Body of pancreas (tissue), 4 donors: Measurements from ENCODE around the gene SRMS. TPM values are rescaled to one million over a fixed set of nuclear protein-coding genes. Genes with fewer than 3 reads are reported as not detected.

Source experiments
- ATAC-seq: fragments of 150-250 bp; one replicate; pipeline ENCODE4 v1.9.1; 2016
- DNase-seq, 4 donors: peaks; one replicate each; pipeline ENCODE4 v3.0.0-alpha.2; 2019
- H3K27ac ChIP-seq, 4 donors: fragments of 200-600 bp; sonication (generic); 1 replicate in 3 of 4; 2 replicates in 1 of 4; pipeline versions ENCODE4 v1.5.1 to v1.6.1; 2016 to 2019; ENCODE audit warnings: mild to moderate bottlenecking in 1 of 4, mixed read lengths in 1 of 4, moderate library complexity in 1 of 4
- H3K27me3 ChIP-seq, 2 donors: fragments of 200-600 bp; sonication (generic); one replicate each; pipeline ENCODE4 v1.6.0; 2016; ENCODE audit warnings: mild to moderate bottlenecking in 1 of 2
- H3K36me3 ChIP-seq, 2 donors: fragments of 200-600 bp; sonication (generic); replicated peaks in 1 of 2; 2 replicates each; pipeline ENCODE4 v1.5.1; 2016; ENCODE audit warnings: low read depth in 2 of 2; ENCODE audit not compliant: insufficient read depth in 1 of 2
- H3K4me1 ChIP-seq: fragments of 200-600 bp; sonication (generic); one replicate; pipeline ENCODE4 v1.6.0; 2016
- H3K4me3 ChIP-seq, 2 donors: fragments of 200-600 bp; sonication (generic); 1 replicate in 1 of 2; 2 replicates in 1 of 2; pipeline ENCODE4 v1.5.1; 2016 to 2019
- H3K9me3 ChIP-seq, 3 donors: fragments of 200-600 bp; sonication (generic); 1 replicate in 2 of 3; 2 replicates in 1 of 3; pipeline ENCODE4 v1.5.1; 2016
- POLR2A ChIP-seq, 3 donors: fragments of 450-650 bp; IDR thresholded peaks; one replicate each; pipeline ENCODE4 v1.6.1; 2016; ENCODE audit warnings: antibody characterized with exemption in 3 of 3, mild to moderate bottlenecking in 2 of 3
- WGBS, 2 donors: methylation state at CpG; one replicate each; pipeline ENCODE4 v1.1.5; 2017; 5-methylcytosine and 5-hydroxymethylcytosine counted together
- intact Hi-C: fragments of 100-400 bp; cut with DNase I; formaldehyde crosslinking; loops from one replicate; pipeline ENCODE4 v1.15.1; 2023
- total RNA-seq, 2 donors: library from RNA; depleted of rRNA; stranded (reverse); fragments of >200 nt; gene quantifications; one replicate each; pipeline ENCODE4 v1.1.0, GENCODE V29; 2016
- TF ChIP-seq, protein P1 (sequence below), 7 experiments: fragments of 450-650 bp in 4 of 7; fragments of 200-600 bp in 3 of 7; sonication (generic) in 3 of 7; IDR thresholded peaks; one replicate each; pipeline ENCODE4 v1.5.1; 2016 to 2019; ENCODE audit warnings: antibody characterized with exemption in 7 of 7

Gene SRMS
- total RNA-seq, 2 donors from 2014 or later: not detected

DNA sequence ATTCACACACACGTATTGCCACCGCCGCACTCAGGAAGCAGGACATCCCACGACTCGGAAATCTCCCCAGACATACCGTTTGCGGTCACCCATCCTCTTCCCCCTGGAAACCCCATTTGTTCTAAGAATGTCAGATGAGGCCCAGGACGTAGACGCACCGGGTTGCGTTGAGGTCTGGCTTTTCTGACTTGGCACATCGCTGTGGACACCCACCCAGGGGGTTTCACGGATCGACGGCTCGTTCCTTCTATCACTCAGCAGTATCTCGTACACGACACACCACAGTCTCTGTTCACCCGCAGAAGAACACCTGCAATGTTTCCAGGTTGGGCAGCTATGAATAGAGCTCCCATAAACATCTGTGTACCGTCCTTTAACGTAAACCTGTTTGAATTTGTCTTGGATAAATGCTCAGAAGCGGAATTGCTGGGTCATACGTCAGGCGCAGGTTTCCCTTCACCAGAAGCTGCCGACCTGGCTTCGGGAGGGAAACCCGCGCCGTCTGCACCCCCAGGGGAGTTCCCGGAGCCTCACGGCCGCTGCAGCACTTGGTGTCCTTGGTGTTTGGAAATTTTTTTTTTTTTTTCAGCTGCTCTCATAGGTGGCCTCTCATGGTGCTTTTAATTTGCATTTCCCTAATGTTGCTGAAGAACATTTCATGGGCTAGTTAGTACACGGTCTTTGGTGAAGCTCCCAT lies 39.3 kb downstream of the SRMS start:
- Histone ChIP-seq H3K27ac (no peak overlapping the region), H3K4me3 (no peak overlapping the region), H3K9me3 (peaks cover 0 to 13% (median 0%) of the 10 kb centered on the region in 3 donors), H3K36me3 (no peaks in the 10 kb centered on the region), H3K4me1 (no peaks in the 10 kb centered on the region), H3K27me3 (peaks cover 0 to 10% of the 10 kb centered on the region in 2 donors)
- DNase-seq: no peak
- TF ChIP-seq, protein P1, sequence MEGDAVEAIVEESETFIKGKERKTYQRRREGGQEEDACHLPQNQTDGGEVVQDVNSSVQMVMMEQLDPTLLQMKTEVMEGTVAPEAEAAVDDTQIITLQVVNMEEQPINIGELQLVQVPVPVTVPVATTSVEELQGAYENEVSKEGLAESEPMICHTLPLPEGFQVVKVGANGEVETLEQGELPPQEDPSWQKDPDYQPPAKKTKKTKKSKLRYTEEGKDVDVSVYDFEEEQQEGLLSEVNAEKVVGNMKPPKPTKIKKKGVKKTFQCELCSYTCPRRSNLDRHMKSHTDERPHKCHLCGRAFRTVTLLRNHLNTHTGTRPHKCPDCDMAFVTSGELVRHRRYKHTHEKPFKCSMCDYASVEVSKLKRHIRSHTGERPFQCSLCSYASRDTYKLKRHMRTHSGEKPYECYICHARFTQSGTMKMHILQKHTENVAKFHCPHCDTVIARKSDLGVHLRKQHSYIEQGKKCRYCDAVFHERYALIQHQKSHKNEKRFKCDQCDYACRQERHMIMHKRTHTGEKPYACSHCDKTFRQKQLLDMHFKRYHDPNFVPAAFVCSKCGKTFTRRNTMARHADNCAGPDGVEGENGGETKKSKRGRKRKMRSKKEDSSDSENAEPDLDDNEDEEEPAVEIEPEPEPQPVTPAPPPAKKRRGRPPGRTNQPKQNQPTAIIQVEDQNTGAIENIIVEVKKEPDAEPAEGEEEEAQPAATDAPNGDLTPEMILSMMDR (IDR thresholded peaks at IDR 0.05): no peak
- no peak for TF ChIP-seq POLR2A (IDR thresholded peaks at IDR 0.05)
- intact Hi-C loops: no loop called here
- WGBS, 2 donors: 68 to 78% methylated on average over 33 of the region's 33 CpGs
- no peak for ATAC-seq

- ATAC-seq (no peak), DNase-seq (no peak)
- intact Hi-C loops: no loop called here
- Histone ChIP-seq H3K27me3 (peaks cover 0 to 5% of the 10 kb centered on the region in 2 donors), H3K4me3 (no peak overlapping the region), H3K36me3 (no peaks in the 10 kb centered on the region), H3K4me1 (no peaks in the 10 kb centered on the region), H3K9me3 (peaks cover 0 to 13% (median 0%) of the 10 kb centered on the region in 3 donors), H3K27ac (no peak overlapping the region)
- 82 to 93% methylated on average over 12 to 30 of the region's 30 CpGs for WGBS, 2 donors
- no peak for TF ChIP-seq POLR2A (IDR thresholded peaks at IDR 0.05)
- TF ChIP-seq, protein P1 (IDR thresholded peaks at IDR 0.05): no peak
These were observed 40.3 kb downstream of the SRMS start for GRCh38 chr20:63507083-63507743.

DNA sequence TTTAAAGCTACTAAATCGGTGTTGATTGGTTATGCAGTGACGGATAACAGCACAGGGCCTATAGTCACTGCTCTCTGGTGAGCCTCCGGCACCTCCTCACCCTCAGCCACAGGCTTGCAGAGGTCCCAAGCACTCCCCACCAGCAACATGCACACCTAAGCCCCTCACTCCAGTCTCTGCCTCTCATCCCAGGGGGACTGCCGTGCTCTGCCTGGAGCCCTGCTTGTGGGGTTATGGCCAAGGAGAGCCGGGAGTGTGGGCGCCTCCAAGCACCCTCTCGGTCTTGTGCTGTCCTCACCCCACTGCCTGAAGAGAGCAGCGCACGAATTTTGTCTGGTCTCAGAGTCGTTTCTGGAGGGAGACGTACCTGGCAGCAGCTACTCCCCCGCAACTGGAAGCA lies 41.8 kb downstream of the SRMS start:
- Histone ChIP-seq H3K4me1 (no peaks in the 10 kb centered on the region), H3K4me3 (no peak overlapping the region), H3K27me3 (peaks cover 0 to 5% of the 10 kb centered on the region in 2 donors), H3K9me3 (peaks cover 0 to 13% (median 0%) of the 10 kb centered on the region in 3 donors), H3K36me3 (no peaks in the 10 kb centered on the region), H3K27ac (no peak overlapping the region)
- 78 to 84% methylated on average over 10 to 12 of the region's 12 CpGs for WGBS, 2 donors
- no peak for ATAC-seq
- TF ChIP-seq POLR2A (IDR thresholded peaks at IDR 0.05): no peak
- TF ChIP-seq, protein P1 (IDR thresholded peaks at IDR 0.05): no peak
- DNase-seq: no peak
- intact Hi-C loops: no loop called here

DNA sequence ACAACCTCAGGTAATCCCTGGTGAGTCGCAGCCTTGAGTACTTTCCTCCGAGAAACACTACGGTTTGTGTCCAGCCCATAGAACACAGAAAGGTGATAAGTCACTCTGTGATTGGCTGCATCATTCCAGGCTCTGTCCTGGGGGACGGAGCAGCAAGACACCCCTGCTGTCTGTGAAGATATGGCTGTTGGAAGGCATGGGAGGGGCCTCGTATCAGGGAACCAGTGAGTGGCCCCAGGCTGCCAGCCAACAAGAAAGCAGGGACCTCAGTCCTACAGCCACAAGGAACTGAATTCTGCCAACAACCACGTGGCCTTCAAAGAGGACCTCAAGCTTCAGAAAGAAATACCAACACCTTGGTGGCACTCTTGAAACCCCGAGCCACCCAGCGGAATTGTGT lies 42.3 kb downstream of the SRMS start:
- H3K4me3 ChIP-seq: no peak overlapping the region
- H3K27ac ChIP-seq: no peak overlapping the region
- ATAC-seq (no peak), DNase-seq (no peak)
- WGBS, 2 donors: 73 to 80% methylated on average over 5 to 8 of the region's 8 CpGs
- intact Hi-C loops: no loop called here
- no peaks in the 10 kb centered on the region for H3K4me1 ChIP-seq
- no peaks in the 10 kb centered on the region for H3K36me3 ChIP-seq
- no peak for TF ChIP-seq POLR2A (IDR thresholded peaks at IDR 0.05)
- TF ChIP-seq, protein P1 (IDR thresholded peaks at IDR 0.05): no peak
- peaks cover 0 to 5% of the 10 kb centered on the region in 2 donors for H3K27me3 ChIP-seq
- peaks cover 0 to 13% (median 0%) of the 10 kb centered on the region in 3 donors for H3K9me3 ChIP-seq
